GM21360 (cell line): ENCODE measurements around the gene E4F1.

ENCODE experiments used
- ATAC-seq: cut with Tn5 transposase; IDR thresholded peaks from one replicate; pipeline ENCODE4 v1.9.1; 2021; ENCODE audit warnings: mild to moderate bottlenecking, moderate library complexity; ENCODE audit not compliant: unreplicated experiment

Gene E4F1

DNA sequence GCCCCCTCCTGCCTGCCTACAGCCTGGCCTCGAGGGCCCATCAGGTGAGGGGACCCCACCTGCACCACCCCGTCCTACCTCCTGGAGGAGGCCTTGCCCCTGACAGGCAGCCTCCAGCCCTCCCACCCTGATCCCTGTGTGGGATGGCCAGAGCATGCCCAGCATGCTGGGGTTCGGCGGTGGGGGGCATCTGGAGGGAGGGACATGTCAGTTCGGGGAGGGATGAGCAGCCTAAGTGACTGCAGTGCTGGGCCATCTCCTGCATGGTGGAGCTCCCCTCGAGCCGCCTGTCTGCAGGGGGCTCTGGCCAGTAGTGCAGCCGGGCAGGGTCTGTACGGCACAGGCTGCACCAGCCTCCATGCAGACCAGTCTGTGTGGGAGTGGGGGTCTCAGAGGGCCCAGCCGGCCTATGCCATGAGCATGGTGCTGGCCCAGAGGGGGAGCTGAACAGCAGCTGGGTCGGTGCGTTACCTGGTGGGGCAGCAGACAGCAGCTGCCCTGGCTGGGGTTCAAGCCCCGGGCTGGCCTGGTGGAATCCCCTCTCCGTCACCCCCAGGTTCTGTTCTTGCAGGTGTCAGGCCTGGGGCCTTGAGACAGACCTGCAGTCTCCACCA, 48.6 kb downstream of the E4F1 start:
- no peak for ATAC-seq

DNA sequence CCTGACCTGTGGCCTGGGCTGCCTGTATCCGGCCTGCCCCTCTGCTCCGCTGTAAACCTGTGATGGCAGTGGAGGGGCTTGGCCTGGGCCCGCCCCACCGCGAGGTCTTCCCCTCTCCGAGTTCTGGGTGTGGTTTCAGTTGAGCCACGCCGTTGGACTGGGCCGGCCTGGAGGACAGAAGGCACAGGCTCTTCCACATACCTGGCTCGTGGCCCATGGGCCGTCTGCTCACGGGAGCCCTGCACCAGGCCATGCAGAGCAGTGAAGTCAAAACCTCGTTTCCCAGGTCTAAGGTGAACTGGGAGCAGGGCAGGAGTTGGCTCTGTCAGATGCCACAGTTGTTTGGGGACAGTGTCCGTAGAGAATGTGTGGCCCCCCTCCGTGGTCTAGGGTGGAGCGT, 50.1 kb downstream of the E4F1 start:
- no peak for ATAC-seq

DNA sequence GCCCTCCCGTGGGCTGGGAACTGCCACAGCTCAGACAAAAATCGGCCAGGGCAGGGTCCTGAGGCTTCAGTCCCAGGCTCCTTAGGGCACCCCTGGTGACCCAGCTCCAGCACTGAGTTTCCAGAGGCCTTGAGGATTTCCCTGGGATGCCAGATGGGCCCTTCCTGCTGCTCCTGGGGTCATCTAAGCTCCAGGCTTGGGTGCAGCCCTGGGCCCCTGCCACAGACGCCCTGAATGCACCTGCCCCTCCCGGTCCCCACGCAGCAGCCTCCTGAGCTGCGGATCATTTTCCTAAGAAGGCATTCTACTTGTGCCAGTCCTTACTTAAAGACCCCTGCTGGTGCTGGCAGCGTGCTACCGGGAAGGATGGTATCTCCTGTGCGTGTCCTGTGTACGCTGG, 50.5 kb downstream of the E4F1 start:
- ATAC-seq: no peak

DNA sequence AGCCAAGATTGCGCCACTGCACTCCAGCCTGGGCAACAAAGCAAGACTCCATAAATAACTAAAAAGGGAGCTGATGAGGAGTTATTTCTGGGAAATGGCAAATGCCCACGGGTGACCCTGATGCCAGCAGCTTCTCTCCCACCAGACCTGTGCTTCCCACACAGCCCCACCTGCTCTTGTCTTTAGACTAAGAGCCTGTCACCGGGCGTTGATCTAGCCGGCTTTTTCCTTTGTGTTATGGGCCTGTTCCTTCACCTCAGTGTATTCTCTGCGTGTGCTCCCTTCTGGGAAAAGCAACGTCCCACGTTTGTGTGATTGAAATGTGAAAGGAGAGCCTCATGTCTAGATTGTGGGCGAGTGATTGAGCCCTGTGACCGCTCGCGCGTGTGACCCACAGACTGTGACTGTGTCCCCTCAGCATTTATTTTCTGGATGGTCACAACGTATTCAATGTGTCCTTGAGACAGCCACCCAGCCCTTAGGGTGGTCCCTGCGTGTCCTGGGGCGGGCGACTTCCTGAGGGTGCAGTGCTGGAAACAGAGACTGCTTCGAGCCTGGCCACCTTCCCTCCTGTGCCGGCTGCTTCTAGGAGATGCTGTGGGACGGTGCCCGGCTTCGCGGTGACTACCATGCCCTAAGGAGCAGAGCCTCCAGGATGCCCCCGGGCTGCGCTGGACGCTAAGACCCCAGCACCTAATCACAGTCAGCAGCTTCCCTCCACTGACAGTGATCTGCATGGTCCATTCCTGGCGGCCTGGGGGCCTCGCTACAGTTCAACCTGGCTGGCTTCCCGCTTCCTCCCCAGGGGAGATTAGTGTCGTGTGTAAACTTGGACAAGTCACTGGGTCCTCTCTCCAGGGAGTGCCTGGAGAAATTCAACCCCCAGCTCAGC, 52.3 kb downstream of the E4F1 start:
- ATAC-seq: no peak

DNA sequence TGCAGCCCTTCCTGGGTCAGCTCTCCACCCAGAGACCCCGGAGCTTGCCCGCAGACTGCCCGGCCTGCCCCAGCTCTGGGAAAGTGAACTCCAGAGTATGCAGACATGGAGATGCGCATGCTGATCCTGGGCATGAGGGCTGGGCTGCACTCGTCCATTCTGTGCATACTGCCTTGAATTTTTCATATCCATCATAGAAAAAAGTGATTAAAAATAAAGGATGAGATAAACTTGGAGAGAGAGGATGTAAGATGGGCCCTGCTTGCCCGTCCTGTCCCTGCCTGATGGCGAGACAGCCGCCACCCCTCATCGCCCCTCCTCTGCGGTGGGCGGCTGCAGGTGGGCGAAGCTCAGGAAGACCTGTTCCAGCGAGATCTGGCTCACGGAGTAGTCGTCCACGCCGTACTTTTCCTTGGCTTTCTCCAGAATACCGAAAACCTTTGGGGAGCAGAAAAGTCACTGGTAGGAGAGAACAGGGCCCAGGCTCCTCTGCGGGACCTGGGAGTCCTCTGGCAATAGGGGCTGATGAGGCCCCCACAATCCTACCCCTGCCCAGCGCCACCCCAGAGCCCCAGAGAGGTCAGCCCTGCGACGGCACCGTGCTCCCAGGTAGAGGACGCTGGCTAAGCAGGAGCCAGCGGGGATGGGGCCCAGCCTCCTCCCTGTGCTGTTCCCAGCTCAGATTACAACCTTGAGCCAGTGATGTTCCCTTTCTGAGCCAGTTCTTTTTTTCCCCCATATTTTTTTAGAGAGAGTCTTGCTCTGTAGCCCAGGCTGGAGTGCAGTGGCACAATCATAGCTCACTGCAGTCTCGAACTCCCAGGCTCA, 53.2 kb downstream of the E4F1 start:
- no peak for ATAC-seq

DNA sequence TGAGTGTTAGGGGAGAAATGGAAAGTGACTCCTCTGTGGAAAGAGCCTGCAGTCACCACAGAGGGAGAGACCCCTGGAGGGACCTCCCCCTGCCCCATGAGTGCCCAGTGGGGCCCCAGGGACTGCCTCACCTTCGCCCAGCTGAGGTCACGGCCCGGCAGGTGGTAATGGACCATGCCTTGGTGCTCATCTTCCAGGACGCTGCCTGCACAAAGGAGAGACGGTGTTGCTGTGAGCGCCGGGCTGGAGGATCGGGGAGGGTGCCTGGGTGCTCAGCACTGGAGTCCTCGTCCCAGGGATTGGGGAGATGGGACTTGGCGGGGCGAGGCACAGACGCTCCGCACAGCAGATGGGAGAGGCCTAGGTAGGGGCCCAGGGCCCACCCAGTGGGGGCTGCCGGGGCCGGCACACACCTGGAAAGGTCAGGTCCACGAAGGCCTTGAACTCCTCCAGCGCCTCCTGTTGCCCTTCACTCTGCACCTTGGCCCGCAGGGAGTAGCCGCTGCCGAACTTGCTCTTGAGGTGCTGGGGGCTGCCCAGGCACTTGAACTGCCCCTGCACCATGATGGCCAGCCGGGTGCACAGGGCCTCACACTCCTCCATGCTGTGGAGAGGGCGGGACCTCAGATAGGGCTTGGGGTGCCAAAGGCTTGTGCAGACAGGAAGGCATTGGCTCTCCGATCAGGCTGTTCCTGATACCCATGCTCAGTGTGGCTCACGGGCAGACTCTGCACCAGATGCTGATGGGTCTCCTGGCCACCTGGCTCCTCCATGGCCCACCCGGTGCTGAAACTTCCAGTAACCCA, 54.3 kb downstream of the E4F1 start:
- no peak for ATAC-seq

DNA sequence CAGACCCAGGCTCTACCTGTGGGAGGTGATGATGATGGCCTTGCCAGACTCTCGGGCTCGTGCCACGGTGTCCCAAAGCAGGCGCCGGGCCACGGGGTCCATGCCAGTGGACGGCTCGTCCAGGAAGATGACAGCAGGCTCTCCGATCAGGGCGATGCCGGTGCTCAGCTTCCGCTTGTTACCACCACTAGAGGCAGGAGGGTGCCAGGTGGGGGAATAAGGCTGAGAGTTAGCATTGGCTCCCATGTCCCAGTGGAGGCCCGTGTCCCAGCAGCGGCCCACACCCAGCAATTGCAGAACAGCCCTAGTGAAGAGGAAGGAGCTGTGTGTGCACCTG, 54.8 kb downstream of the E4F1 start:
- ATAC-seq: no peak

DNA sequence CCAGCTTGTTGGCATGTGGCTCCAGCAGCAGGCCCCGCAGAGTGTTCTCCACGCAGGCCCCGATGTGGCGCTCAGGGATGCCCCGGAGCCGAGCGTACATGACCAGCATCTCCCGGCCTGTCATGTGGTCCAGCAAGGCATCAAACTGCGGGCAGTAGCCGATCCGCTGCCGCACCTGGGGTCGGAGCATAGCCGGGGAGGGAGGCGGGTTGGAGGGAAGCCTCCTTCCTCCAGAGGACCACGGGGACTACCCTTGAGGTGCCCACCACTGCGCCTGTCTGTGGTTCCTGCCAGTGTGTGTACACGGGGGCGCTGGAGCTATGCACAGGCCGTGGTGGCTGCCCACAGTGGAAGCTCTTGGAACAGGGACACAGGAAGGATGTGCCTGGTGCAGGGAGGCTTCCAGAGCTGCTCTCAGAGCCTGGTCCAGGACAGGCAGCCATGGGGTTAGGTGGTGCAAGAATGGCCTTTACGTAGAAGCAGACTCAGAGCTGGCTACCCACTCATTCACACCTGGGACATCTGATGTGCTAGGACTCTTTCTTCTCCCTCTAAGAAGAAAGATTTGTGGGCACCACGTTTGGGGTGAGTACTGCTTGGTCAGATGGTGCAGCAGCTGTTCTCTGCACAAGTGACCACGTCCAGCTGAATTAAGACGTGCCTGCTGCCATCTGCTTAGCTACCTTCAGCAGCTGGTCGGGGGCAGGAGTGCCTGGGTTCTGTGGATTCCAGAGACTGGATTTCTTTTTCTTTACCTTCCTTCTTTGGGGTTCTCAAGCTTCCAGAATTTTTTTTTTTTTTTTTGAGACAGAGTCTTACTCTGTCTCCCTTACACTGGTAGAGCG, 55.8 kb downstream of the E4F1 start:
- ATAC-seq: no peak

DNA sequence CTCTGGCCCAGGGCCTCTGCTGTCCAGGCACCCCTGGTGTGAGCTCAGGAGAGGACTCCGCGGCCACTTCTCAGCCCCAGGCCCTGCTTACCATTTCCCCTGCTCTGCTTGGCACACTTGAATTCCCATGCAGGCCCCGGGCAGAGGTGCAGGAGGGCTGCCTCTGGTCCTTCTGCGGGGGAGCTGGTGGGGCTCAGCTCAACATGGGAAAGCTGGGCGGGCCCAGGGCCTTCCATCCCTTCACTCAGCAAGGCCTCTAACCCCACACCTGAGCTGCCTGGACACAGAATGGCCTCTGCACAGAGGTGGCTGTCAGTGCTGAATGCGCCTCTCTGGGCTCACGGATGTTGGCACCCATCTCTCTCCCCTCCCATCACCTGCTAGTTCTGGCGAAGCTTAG, 57.1 kb downstream of the E4F1 start:
- no peak for ATAC-seq

DNA sequence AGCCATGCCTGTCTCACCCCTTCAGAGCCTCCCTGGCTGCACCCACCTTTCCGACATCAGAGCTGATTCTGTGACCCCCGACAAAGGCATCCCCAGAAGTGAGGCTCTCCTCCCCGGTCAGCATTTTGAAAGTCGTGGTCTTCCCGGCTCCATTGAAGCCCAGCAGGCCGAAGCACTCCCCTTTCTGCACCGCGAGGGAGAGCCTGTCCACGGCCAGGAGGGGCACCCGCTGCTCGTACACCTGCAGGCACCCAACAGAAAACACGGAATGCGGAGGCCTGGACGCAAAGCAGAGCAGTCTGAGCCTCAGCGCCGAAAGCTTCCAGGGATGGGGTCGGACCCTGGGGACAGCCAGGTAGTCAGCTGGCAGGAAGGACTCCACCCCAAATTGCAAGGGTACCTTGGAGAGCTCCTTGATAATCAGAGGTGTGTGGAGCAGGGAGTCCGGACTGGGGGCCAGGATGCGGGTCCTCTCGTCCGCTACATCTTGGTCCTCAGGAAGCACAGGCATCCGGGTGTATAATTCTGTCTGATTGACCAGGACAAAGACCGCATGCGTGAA, 57.7 kb downstream of the E4F1 start:
- no peak for ATAC-seq

DNA sequence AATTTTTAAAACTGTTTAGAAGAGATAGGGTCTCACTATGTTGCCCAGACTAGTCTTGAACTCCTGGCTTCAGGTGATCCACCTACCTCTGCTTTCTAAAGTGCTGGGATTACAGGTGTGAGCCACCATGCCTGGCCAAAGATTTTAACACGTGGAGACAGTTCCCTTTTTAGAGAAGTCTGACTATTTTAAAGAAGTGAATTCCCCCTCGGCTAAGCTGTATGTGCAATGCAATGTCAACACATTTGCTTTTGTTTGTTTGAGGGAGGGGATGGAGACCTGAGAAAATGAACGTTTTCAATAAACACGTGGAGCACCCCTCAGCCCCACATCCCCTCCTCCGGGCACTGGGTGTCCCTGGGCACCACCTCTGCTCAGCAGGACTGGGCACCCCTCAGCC, 58.9 kb downstream of the E4F1 start:
- no peak for ATAC-seq

DNA sequence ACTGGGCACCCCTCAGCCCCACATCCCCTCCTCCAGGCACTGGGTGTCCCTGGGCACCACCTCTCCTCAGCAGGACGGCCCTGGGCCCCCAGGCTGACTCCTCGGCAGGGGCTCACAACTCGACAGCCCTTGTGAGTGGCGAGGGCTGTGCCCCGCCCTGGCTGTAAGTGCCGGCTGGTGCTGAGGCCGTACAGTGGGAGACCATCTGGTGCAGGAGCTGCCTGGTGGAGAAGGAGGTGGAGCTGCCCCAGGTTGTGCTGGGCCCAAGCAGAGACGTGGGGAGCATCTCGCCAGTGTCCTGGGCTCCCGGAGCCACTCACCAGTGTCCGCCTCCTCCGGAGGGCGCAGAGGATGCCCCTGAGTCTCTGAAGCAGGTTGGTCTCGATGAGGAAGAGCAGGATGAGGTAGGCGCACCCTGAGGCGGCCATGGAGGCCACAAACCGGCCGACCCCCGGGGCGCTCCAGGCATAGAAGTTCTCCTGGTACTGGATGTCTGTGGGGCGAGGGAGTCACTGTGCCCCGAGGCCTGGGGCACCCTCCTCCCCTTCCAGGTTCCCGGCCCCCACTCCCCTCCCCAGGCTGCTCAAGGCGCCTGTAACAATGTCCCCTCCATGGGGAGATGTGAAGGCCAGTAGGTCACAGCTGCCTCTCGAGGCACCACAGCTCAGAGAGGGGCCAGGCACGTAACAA, 59.6 kb downstream of the E4F1 start:
- no peak for ATAC-seq

DNA sequence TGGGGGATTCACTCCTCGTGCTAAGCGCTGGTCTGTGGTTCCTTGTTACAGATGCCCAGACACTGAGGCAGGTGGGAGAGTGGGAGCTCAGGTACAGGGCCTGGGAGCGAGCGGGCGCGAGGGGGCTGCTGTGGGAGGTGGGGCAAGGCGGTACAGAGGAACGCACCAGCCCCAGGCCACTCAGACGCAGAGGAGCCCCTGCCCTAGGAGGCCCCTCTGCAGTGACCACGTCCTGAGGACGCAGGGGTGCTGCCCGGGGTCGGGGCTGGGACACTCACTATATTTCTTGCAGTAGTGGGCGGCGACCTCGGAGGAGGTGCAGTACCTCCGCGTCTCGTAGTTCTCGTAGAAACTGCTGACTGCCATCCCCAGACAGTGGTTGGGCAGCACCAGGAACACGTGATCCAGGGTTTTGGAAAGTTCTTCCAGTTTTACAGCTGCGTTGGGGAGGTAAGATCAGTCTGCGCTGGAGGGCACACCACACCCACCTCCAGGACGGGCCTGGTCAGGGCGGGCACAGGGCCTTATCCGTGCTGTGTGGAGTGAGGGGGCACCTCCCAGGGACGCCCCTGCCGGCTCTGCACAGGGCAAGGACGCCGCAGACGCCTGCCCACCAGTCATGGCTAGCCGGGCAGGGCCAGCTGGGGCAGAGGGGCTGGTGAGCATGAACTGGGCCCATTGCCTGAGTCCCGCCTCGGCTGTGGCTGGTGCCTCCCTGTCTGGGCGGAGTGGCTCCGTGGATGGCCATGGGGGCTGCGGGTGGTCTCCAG, 60.8 kb downstream of the E4F1 start:
- ATAC-seq: no peak

DNA sequence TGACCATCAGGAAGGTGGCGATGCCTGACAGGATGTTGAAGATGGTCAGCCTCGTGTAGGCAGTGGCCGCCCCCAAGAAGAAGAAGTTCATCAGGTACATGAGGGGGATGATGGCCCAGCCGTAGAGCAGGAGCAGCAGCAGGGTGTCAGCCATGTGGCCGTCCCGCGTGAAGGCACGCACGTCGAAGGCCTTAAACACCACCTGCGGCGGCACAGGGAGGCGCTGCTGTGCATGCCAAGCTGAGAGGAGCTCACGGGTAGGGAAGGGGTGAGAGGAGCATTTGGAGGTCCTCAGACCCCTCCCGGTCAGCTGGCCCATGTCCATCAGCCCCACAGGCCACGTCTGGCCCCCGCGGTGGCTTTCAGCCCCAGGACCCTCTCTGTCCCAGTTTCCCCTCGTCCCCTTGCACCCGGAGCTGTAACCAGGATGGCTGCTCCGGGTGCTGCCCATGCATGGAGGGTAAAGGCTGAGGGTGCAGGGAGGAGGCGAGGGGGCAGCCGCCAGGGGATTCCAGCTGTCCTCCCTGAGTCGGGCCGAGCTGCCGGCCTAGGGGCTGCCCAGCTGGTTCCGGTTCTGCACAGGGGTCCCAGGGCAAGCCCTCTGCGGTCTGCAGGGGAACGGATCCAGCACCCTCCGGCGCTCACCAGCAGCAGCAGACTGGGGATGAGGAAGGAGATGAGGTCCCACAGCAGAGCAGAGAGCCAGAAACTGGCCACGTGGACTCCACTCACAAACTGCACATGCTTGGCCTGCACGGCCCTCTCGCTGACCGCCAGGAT, 61.6 kb downstream of the E4F1 start:
- ATAC-seq: no peak
